Activated CD4-positive, alpha-beta T cell treated with anti-CD3 and anti-CD28 coated beads, Interleukin-2, amount 50 U/mL, for 48 hours (primary cell): Measurements from ENCODE around the gene GPR42.
A peak's percentile ranks its signal among the peaks of the same experiment; 100 is the strongest.

Experiments
- DNase-seq, 2 experiments: peaks; one replicate each; pipeline ENCODE4 v3.0.0-alpha.2; 2020

Gene GPR42

DNA sequence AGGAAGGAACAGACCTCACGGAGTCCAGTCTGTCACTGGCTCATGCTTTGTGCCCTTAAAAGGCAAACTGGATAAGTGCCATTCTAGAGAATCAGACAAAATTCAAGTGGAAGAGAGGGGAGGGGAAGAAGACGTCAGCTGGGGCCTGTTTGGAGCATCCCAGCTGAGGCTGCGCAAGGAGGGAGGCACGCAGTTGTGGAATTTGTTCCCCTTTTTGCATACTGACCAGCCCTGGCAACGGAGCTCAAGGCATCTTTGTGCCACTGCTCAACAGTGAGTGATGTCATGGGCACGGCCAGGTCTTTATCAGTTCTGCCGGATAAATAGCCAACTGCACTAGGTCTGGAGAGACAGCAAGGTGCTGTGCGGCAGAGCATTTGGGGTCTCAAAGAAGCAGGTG is at the start of gene GPR42:
TSS of gene GPR42 (plus strand) at position 347 of the 400 bp plus-strand sequence. CDS start 292 bp downstream, outside the sequence.
- DNase-seq = no peak

- DNase-seq = no peak
Measured at GRCh38 chr19:35321291-35321690, 49.6 kb upstream of the GPR42 start.

- DNase-seq = no peak
Measured at GRCh38 chr19:35322014-35322413, 48.9 kb upstream of the GPR42 start.

DNA sequence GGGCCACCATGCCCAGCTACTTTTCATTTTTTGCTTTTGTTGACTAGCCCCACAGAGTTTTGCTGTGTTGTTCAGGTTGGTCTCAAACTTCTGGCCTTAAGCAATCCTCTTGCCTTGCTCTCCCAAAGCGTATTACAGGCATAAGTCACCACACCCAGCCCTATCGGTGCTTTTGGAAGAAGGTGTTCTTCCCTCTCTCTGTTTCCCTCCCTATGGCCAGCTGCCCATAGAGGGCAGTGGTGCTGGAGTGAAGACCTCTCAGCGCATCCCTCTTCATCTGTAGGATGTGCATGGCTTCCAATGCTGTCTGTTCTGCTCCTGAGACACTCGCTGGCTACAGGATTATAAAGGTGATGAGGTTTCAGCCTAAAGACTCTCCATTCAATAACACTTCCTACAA is 43.2 kb upstream of the GPR42 start:
- no peak for DNase-seq

GRCh38 chr19:35328851-35329285 is 42.0 kb upstream of the GPR42 start, which contains the start of gene CD22:
CD22 (plus strand) TSS chr19:35329187; CDS start chr19:35332041, 2,854 bp downstream.
- DNase-seq = no peak

DNA sequence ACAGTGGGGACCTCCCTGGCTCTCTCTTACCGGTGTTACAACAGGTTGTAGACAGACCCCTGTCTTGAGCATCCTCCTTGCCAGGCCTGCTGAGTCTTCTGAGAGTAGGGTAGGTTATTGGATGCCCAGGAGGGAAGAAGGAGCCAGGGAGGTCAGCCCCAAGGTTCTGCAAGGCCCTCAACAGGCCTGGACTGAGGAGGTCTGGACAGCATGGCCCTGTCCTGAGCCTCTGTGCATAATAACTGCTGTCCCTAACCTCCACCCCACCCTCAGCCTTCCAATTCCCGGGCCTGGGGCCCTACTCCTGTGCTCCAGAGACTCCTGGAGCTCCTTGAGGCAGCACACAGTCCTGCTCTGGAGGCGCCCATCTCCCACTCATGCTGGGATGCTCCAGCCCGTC is 41.5 kb upstream of the GPR42 start:
- DNase-seq = no peak

- DNase-seq = no peak
Measured at GRCh38 chr19:35330475-35330874, 40.4 kb upstream of the GPR42 start.

DNA sequence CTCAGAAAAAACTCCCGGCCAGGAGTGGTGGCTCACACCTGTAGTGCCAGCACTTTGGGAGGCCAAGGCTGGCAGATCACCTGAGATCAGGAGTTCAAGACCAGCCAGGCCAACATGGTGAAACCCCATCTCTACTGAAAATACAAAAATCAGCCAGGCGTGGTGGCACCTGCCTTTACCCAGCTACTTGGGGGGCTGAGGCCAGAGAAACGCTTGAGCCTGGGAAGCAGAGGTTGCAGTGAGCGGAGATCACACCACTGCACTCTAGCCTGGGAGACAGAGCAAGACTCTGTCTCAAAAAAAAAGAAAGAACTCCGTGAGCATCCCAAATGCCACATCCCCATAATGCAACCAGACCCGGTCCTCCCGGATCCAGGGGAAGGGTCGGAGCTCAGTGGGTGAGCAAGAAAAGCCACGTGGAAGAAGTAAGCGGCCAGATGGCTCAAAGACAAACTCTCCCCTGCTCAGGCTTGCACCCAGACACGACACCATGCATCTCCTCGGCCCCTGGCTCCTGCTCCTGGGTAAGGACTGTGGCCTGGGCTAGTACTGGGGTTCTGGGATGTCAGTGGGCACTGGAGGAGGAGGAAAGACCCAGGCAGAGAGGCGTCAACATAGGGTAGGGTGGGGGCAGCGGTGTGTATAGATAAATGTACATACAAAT is 39.2 kb upstream of the GPR42 start:
- DNase-seq = no peak

- peak; percentile 42 to 55 for DNase-seq
Measured at GRCh38 chr19:35332817-35333216, 38.1 kb upstream of the GPR42 start.

DNA sequence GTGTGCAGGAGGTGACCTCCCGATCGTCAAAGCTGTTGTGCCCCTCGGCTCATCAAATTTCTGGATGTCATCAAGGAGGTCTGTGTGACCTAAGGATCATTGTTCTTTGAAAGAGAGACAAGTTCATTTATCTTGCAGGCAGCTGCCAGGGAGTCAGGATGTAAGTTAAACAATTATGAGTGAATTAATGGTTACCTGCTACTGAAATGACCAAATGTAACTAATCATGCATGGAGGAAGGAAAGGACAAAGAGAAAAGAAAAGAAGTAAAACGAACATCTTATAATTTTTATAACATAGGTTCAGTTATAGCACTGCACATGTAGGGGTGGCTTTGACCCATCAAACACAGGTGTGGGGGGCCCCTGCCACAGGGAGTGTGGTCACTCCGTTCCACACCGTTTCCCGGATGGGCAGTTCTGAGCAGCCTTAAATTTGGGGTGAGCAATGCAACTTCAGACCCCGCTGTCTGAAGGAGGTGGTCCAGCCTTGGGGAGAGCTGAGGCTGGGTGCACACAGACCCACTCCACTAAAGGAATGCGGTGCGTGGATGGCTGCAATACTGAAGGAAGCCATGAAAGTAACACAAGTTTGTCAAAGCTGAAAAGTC is 36.6 kb upstream of the GPR42 start:
- no peak for DNase-seq

DNA sequence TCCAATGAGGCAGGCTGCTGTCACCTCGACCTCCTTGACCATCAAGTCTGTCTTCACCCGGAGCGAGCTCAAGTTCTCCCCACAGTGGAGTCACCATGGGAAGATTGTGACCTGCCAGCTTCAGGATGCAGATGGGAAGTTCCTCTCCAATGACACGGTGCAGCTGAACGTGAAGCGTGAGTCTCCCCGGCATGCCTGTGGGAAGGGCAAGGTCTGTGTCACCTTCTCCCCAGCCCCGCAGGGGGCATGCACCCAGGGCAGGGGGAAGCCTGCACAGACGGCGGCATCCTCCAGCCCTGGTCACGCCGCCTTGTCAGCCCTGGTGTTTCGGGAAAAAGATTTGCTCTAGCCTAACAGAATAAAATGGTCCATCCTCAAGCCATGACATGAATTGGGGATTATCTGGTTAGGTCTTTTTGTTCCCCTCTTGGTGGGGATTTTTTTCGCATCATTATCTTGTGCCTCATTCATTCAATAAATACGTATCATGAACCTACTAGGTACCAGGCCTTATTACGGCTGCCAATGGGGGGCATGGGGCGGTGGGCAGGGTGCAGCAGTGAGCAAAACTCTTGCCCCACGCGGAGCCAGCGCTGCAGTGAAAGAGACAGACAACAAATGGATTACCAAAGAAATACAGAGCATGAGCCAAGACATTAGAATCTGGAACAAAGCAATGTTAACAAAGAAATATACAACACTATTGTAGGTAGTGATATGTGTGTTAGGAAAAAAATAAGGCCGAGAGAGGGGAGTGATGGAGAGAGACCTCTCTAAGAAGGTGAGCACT is 34.5 kb upstream of the GPR42 start:
- DNase-seq = no peak

GRCh38 chr19:35337097-35337983 is 33.5 kb upstream of the GPR42 start:
- DNase-seq = no peak

DNA sequence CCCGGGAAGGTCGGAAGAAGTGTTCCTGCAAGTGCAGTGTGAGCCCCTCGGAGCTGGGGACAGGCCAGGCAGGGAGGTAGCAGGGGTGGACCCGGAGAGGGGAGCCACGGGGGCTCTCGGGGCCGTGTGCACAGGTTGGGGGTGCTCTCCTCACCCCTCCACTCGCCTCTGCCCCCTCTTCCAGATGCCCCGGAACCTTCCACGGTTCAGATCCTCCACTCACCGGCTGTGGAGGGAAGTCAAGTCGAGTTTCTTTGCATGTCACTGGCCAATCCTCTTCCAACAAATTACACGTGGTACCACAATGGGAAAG is 32.9 kb upstream of the GPR42 start:
- no peak for DNase-seq

DNA sequence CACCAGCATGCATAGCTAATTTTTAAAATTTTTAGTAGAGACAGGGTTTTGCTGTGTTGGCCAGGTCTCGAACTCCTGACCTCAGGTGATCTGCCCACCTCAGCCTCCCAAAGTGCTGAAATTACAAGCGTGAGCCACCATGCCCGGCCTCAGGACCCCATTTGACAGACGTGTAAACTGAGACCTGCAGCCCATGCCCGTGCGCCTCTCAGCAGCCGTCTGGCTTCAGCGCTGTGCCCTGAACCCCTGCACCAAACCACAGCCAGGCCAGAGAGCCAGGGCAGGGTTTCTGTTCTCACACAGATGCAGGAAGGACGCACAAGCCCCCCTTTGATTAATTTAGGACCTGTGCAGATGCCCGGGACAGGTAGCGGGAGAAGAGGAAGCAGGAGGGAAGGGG is 30.4 kb upstream of the GPR42 start:
- no peak for DNase-seq

- DNase-seq = no peak
Measured at GRCh38 chr19:35341006-35341405, 29.9 kb upstream of the GPR42 start.

GRCh38 chr19:35341565-35342225 is 29.2 kb upstream of the GPR42 start:
- DNase-seq = no peak

GRCh38 chr19:35342430-35342829 is 28.4 kb upstream of the GPR42 start:
- no peak for DNase-seq

DNA sequence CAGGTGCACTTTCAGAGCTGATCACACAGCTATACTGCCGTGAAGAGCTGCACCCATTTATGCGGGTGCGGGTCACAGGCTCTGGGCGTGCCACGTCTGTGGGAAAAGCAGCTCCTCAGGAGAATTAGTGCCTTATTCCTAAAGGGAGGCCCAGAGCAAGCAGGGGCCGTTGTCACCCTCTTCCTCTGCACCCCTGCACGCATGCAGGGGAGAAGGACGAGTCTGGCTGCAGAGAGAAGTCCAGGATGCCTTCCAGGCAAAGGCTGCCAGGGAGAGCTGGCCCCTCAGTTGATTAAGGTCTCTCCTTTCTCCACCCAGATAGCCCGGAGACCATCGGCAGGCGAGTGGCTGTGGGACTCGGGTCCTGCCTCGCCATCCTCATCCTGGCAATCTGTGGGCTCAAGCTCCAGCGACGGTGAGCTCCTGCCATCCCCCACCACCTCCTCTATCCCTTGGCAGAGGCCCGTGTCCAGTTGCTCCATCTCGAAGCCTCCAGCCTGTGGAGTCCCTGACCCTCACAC is 26.3 kb upstream of the GPR42 start:
- DNase-seq = no peak

GRCh38 chr19:35345671-35346111 is 25.2 kb upstream of the GPR42 start:
- no peak for DNase-seq

DNA sequence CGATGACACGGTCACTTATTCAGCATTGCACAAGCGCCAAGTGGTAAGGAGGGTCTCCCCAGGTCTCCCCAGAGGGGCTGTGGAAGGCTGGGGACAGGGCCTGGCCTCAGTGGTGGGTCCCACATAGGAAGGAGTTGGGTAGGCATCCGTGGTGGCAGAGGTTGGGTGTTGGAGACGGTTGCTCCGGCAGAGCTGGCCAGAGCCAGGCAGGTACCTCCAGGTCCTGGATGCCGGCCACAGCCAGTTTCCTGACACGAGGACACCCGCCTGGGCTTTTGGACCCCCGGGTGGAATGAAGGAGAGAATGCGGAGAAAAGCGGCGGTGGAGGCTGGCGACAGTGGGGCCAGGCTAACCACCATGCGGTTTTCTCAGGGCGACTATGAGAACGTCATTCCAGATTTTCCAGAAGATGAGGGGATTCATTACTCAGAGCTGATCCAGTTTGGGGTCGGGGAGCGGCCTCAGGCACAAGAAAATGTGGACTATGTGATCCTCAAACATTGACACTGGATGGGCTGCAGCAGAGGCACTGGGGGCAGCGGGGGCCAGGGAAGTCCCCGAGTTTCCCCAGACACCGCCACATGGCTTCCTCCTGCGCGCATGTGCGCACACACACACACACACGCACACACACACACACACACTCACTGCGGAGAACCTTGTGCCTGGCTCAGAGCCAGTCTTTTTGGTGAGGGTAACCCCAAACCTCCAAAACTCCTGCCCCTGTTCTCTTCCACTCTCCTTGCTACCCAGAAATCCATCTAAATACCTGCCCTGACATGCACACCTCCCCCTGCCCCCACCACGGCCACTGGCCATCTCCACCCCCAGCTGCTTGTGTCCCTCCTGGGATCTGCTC is 24.4 kb upstream of the GPR42 start:
- peak; percentile 71 to 78 for DNase-seq
